ENCODE data around the gene EXOSC7.
"Not testable (repeated sequence)": the region's sequence is repeated elsewhere in the genome, so short reads cannot be mapped to it uniquely, and the experiment has no call there.

The EXOSC7 gene

DNA sequence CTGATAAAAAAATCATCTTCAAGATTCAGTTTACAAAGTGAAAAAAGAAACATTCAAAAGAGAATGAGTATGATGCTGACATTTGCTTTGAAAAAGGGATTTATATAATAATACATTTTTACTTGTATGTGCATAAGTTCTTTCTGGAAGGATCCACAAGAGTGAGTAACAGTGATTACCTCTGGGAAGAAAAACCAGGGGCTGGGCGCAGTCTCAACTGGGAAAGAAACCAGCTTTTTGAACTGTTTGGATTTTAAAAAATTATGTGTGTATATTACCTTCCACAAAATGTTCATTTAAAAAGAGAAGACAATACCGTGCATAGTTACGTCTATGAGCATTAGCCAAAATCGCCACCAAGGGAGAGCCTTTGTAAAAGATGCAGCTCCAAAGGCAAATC is 51.4 kb downstream of the EXOSC7 start:
- no peak for DNase-seq

DNA sequence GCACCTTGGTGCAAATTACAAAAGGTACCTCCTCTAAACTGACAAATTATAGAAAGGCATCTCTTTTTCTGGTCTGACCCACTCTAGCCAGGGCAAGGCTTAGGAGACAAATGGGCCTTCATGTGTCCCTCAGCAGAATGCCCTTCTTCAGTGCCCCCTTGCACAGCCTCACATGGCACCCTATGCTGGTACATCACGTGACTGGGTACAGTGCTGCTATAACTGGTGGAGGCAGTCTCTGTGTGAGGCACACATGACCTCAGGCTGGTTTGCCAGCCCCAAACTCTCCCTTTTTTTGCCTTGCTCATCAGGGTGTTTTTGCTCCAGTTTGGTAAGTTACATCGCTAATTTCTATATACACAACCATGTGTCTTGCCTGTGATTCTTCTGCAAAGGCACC is 53.2 kb downstream of the EXOSC7 start:
- DNase-seq = no peak

DNA sequence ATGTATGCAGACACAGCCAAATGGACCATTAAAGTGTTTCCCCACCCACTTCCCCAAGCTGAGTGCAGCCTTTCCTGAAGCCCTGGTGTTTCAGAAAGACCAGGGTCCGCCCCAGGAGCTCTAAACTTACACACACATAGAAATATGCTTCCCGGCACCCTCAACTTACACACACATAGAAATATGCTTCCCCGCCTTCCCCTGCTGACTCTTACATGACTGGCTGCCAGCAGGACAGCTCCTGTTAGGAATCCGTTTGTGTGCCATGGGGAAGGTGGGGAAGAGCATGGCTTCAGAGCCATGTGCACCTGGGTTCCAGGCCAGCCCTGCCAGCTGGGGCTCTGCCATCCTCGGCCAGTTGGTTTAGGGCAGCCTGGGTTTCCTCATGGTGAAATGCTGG is 53.6 kb downstream of the EXOSC7 start:
- DNase-seq = no peak

DNA sequence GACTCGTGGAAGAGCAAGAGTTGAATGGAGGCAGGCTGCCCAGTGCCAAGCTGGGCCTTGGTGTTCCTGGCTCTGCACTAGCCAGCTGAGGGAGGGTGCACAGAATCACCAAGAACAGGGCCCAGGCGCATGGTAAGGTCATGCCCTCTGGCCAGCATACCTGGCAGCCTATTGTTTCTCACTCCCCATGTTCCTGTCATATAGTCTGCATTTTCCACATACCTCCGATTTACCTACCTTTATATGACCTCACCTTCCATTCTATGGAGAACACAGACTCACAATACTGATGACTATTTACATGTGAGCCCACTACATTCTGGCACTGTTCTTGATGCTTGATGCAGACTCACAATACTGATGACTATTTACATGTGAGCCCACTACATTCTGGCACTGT is 55.5 kb downstream of the EXOSC7 start:
- no peak for DNase-seq

DNA sequence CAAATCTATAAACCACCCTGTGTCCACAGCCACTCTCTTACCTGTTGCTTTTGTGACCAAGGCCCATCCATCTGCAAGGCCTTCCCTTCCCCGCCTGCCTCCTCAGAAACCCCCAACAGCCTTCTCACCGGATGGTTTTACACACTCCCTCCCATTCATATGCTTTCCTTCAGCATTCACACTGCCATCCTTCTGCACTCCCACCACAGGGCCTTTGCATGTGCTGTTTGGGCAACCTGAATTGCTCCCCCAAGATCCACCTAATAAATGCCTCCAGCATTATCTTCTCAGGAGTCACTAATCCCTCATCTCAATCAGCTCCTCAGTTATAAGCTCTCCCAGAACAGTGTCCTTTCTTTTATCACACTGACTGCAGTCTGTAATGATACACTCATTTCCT is 56.1 kb downstream of the EXOSC7 start:
- DNase-seq = no peak

DNA sequence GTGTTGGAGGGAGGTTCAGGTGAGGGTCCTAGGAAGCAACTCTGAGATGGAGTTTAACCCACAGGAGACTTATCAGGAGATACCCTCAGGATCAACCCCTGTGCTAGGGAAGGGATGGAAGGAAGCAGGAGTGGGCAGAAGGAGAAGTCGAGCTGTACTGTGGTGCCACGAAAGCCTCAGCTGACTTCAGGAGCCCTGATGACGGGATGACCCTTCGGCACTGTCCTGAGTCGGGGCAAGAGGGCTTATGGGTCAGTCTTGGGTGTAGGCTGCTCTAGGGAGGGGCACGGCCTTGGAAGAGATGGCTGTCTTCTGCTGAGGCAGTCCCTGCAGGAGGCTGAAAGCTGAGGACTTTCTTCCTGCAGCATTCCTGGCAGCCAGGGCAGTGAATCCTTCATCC is 57.7 kb downstream of the EXOSC7 start:
- DNase-seq = no peak

DNA sequence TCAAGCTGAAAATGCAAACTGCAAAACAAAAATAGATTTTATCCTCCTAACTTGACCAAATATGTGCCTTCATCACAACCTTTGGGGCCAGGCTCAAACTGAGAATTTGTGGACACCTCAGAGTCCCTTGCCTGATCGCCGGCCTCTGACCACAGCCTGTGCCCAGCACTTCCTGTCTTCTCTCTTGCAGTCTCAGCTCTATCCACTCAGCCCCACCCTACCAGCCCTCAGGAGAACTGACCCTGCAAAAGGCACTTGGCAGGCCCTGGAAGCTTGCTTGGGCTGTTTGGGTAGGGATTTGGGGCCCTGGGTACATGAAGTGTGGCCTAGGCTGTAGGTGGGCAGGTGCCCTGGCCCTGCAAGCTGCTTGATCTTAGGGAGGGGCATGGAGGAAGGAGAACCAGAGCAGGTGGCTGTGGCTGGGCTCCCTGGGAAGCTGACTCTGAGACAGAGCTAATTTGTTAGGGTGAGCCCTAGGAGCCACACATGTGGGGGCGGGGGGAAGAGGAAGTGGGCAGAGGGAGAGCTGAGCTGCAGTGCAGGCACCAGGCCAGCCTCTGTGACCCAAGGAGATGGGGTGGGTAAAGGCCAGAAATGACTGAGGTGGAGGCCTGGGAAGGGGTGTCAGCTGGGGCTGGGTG is 58.7 kb downstream of the EXOSC7 start:
- DNase-seq = no peak

DNA sequence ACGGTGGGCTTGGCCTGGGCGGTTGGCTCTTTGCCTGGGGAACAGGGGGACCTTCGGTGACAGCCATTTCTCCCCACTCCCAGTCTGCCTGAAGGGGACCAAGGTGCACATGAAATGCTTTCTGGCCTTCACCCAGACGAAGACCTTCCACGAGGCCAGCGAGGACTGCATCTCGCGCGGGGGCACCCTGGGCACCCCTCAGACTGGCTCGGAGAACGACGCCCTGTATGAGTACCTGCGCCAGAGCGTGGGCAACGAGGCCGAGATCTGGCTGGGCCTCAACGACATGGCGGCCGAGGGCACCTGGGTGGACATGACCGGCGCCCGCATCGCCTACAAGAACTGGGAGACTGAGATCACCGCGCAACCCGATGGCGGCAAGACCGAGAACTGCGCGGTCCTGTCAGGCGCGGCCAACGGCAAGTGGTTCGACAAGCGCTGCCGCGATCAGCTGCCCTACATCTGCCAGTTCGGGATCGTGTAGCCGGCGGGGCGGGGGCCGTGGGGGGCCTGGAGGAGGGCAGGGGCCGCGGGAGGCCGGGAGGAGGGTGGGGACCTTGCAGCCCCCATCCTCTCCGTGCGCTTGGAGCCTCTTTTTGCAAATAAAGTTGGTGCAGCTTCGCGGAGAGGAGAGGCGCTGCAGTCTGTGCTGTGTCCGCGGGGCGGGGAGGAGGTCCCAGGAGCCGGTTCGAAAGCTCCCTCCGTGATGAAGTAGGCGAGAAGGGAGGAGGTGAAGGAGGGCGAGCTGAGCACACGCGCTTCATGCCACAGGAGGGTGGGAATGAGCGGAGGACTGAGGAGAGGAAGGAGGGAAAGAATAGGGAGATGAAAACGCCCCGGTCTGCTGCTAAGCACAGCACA is 59.6 kb downstream of the EXOSC7 start:
- no peak for DNase-seq

DNA sequence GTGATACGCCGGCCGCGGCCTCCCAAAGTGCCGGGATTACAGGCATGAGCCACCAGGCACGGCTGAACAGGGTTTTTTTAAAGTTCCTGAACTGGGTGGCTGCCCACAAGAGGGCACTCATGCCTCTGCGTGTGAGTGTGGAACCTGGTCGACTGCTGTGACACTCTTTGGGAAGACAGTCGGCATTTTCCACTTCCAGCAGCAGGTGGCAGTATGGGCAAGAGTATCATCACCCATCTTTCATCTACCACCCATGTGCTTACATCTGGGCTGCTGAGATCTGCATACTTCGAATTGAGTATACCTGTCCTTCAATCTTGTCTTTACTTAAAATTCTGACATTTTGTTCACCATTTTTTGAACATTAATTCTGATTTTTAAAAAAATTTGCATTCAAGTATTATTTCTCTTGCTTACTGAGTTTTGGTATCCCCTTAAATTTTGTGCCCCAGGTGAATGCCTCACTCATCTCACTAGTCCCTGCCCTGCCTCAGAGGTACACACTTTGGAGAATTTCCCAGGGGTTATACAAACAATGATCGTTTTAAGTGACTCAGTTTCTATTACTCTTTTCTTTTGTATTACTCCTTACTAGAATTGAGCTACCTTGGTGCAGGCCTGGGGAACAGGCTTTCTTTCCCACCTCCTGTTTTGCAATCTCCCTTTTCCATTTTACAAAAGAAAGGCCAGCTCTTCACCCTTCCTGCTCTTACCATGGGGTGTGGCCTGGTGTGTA is 61.8 kb downstream of the EXOSC7 start:
- DNase-seq = peak; percentile 76

DNA sequence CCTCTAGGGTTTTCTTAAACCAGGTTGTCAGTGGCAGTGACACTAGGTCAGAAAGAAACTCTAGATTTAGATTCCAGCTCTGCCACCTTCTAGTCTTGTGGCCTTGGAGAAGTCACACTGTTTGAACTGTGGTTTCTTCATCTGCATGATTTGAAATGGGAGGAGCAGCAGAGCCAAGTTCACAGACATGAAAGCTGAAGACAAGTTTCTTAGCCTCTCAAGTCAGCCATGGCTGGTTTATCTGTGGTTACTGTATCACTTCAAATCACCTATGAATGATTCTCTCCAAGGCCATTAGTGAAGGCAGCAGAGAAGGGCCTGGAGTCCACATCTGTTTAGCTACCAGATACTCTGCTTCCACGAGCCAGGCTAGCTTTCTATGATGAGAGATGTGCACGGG is 65.6 kb downstream of the EXOSC7 start:
- DNase-seq = no peak

DNA sequence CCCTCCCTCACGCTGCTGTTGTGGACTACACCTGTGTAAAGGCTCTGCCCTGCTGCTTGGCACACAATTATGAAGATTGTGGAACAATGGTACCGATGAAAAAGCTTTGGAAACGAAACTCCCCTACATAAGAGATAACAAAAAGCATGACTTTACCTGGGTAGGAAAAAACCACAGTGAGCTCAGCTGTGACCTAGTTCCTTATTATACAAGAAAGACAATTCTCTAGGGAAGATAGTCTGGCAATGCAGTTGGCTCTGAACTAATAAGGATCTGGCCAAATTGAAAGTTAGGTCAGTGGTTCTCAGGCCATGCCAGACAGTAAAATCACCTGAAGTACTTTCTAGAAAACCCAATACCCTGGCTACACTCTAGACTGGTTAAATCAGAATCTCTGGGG is 66.1 kb downstream of the EXOSC7 start:
- no peak for DNase-seq

DNA sequence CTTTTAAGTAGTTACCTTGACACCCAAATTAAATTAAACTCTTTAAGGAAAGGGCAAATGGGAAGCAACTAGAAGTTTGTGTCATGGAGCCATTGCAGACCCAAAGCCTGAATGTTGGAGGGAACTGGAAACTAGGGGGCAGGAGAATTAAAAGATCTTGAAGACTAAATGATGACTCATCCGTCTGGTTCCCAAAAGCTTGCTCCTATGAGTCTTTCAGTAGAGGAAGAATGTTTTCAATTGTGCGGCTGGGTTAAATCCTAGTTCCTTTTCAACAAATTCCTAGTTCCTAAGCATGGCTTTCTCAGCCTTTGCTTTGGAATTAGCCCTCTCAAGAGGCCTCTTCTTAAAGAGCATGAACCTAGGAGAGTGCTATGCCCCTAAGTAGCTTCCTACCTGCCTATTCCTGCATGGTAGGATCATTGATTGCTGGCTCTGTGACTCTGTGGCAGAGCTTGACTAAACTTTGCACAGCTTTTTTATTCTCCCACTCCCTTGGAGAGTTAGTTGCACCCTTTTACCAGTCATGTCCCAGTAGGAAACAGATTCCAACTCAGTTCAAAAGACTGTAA is 67.8 kb downstream of the EXOSC7 start:
- DNase-seq = no peak

DNA sequence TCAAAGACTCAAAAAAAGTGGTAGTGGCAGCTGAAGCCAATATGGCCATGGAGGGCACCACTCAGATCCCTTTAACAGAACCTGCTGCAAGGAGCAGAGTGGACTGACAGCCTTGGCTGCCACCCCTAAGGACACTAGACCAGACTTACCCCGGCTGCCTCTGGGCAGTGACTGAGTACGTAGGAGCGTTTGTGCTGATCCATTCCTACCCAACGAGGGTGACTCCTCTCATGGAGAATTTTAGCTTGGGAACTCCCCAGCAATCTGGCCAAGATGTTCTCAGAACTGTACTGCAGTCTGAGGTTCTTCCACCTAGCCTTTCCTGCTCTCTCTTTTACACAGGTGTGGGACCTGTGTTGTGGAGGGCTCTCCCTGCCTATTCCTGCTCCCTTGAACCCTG is 72.2 kb downstream of the EXOSC7 start:
- no peak for DNase-seq

DNA sequence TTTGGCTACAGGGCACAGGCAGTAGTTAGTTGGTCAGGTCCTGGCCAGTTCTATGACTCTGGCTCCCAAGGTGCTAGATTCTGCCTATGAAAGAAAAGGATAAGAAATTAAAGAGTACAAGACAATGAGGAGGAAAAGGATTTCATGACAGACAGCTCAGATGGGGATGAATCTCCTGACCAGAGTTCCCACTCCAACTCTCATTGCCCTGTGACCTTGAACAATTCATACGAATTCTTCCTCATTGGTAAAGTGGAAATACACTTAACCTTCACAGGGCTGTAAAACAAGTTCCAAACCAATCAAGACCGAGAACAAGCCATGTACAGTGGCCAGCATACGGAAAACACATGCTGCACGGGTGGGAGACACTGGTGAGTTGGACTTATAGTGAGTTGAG is 73.8 kb downstream of the EXOSC7 start:
- DNase-seq = no peak

DNA sequence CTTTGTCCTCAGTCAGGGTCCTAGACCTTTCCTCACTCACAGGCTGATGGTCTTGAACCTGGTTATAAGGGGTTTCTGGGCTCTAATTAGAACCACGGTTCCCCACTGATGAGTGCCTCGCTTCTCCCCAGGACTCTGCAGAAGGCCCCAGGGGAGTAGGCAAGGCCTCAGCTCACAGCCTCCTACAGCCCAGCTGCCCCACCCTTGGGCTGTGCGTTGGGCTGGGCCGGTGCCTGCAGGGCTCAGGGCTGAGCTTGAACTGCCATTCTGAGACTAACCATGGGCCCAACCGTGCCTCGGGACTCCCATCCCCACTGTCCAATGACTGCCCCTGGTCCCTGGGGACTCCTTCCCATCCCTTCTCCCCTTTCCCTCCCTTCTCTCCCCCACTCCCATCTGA is 75.6 kb downstream of the EXOSC7 start:
- DNase-seq = no peak

DNA sequence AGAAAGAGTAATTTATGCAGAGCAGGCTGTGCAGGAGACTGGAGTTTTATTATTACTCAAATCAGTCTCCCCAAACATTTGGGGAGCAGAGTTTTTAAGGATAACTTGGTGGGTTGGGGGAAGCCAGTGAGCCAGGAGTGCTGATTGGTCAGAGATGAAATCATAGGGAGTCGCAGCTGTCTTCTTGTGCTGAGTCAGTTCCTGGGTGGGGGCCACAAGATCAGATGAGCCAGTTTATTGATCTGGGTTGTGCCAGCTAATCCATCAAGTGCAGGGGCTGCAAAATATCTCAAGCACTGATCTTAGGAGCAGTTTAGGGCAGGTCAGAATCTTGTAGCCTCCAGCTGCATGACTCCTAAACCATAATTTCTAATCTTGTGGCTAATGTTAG is 77.8 kb downstream of the EXOSC7 start:
- DNase-seq = not testable (repeated sequence)

DNA sequence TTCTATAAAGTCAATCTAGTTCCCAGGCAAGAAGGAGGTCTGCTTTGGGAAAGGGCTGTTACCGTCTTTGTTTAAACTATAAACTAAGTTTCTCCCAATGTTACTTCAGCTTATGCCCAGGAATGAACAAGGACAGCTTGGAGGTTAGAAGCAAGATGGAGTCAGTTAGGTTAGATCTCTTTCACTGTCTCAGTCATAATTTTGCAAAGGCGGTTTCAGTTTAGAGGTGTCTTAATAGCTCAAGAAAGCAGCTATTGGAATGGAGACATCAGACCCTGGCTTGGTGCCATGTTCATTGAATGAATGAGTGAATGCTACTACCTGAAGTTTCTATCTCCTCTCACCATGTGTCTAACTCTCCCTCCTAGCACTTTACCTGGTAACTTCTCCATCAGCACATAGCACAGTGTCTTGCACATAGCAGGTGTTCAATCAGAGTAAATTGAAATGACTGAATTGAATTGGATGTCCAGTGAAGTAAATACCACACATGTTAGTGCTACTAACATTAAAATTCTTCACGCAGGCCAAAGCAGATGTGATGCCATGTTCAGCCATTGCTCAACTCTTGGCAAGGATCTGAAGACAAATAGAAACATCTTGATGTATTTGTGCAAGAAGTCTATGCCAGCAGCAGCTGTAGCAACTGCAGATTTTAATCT is 78.3 kb downstream of the EXOSC7 start:
- DNase-seq = no peak

DNA sequence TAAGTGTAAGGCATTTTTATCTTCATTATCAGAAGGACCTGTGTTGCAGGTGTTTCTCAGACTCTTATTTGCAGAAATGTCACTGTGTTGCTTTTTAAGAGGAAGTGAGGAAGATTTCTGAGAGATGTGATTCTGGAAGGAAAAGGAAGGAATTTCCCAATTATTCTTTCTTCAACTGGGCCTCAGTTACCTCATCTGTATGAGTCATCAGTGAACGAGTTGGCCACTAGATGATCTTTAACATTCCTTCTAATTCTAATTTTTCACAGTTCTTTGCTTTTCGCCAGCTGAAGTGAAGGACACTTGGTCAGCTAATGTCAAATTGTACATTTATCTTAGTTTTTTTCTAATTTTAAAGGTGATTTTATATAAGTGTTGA is 79.0 kb downstream of the EXOSC7 start:
- DNase-seq = no peak

DNA sequence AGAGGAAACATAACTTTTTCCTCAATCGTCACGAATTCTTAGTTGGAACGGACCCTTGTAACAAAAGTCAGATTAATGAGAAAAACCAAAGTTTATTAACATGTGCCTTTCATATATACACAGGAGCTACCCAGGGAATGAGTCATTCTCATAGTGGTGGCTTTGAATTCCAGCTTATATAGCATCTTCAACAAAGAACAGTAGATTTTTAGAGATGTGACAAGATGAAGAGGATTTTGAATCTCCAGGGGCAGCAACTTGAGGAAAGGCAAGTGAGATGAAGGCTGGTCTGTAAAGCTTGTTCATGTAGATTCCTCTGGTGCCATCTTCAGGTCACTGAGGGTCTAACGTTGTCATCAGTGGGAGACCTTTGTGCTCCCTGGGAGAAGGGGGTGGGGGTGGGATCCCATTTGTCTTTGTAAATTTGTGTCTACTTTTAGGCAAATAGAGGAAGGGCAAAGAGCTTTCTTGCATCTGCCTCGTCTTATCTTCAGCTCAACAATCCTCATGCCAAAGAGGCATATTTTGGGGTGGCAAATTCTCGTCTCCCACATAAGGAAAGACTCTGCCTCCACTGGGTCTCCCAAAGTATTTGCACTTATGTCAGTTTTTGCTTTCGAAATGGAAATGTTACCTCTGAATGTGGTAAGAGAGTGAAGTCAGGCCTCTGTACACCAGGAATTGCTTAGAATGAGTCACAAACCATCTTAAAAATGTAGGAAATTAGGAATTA is 79.5 kb downstream of the EXOSC7 start:
- DNase-seq = no peak

DNA sequence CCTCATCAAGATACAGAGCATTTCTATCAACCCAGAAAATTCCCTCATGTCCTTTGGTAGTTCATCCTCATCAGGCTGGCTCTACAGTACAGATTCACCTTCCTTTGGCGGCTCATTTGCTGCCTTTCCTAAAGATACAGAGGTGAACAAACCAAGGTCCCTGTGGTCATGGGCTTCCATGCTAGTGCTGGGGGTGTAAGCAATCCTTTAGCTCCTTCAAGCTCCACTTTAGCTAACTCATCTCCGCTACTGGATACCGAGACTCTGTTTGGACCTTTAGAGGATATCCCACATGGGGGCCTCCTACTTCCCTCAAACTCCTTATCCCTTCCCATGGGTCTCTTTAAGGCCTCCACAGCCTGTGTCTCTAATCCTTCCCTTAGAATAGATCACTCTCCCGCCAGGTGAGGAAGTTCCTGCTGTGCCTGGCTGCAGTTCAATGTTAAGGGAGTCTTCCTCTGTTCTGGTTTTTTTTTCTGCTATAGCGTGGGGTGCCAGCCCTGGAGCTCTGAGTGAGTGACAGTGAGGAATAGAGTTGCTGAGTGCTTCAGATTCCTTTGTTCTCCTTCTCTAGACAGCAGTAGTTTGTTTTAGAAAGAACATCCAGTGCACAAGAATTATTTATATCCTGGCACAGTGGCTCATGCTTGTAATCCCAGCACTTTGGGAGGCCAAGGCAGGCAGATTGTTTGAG is 80.7 kb downstream of the EXOSC7 start:
- no peak for DNase-seq

DNA sequence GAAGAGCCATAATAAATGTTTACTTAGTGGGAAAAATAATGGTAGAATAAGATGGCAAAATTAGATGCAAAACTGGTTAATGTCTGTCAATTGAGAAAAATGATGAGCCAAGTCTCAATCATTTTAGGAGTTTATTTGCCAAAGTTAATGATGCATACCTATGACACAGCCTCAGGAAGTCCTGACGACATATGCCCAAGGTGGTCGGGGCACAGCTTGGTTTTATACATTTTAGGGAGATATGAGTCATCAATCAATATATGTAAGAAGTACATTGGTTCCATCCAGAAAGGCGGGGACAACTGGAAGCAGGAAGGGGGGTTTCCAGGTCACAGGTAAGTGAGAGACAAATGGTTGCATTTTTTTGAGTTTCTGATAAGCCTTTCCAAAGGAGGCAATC is 81.5 kb downstream of the EXOSC7 start:
- no peak for DNase-seq

DNA sequence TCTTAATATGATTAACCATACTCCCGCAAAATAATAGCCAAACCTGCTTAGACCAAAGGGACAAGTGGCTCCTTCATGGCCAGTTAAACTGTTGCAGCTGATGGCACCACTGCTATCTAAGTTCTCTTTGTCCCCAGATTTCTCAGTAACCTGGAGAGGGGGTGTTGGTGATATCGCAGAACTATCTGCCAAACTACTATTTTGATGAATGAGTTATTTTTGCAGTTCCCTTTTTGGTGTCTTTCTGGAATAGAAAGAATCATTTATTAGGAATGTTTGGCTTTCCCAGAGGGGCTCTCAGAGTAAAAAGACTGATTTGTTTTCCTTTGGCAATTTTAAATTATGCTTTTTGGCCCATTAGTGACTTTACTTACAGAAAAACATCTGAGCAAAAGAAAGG is 83.1 kb downstream of the EXOSC7 start:
- DNase-seq = no peak
